PC-9 (cell line): ENCODE measurements around the gene CTBP2. TPM values are rescaled to one million over a fixed set of nuclear protein-coding genes. Genes with fewer than 3 reads are reported as not detected.

Experiments used
- BruUV-seq: library from RNA; stranded (reverse); fragments of 400-500 nt; replicated peaks from 2 replicates; lab custom pipeline; 2021; lab: Mats Ljungman, UMichigan
- CTCF ChIA-PET: fragments of 300-600 bp; sonication (Branson Sonifier 250); formaldehyde crosslinking; loops from one replicate; lab custom pipeline; 2022; ENCODE audit warnings: antibody characterized with exemption; lab: Charles Lee
- POLR2A ChIA-PET: fragments of 300-600 bp; sonication (Branson Sonifier 250); formaldehyde crosslinking; loops from one replicate; lab custom pipeline; 2022; ENCODE audit warnings: antibody characterized with exemption; ENCODE audit not compliant: unreplicated experiment; lab: Charles Lee
- DNase-seq, 2 experiments: peaks; one replicate each; pipeline versions ENCODE4 v3.0.0 to v3.0.0-alpha.2; 2015 to 2022; ENCODE audit warnings: mixed read lengths in 1 of 2
- H2AFZ ChIP-seq: fragments of 200-600 bp; sonication (generic); 2 replicates; pipeline ENCODE4 v1.8.1; 2017; ENCODE audit warnings: antibody characterized with exemption
- H3F3A ChIP-seq: fragments of 200-600 bp; sonication (generic); 2 replicates; pipeline ENCODE4 v1.8.1; 2017; ENCODE audit warnings: antibody characterized with exemption, mild to moderate bottlenecking, low read depth; ENCODE audit not compliant: insufficient read depth
- H3K27ac ChIP-seq: fragments of 200-600 bp; sonication (generic); 2 replicates; pipeline ENCODE4 v1.6.1; 2016; ENCODE audit warnings: mixed run types
- H3K27me3 ChIP-seq: fragments of 200-600 bp; sonication (generic); 2 replicates; pipeline ENCODE4 v1.6.1; 2016; ENCODE audit warnings: low read depth, mixed run types; ENCODE audit not compliant: insufficient read depth
- H3K36me3 ChIP-seq: fragments of 200-600 bp; sonication (generic); 2 replicates; pipeline ENCODE4 v1.6.1; 2016; ENCODE audit warnings: low read depth, mixed run types
- H3K4me1 ChIP-seq: fragments of 200-600 bp; sonication (generic); replicated peaks from 2 replicates; pipeline ENCODE4 v1.6.1; 2016; ENCODE audit warnings: mixed run types; ENCODE audit not compliant: insufficient read depth
- H3K4me2 ChIP-seq: fragments of 200-600 bp; sonication (generic); 2 replicates; pipeline ENCODE4 v1.6.1; 2017; ENCODE audit warnings: mixed run types
- H3K4me3 ChIP-seq: fragments of 200-600 bp; sonication (generic); 2 replicates; pipeline ENCODE4 v1.6.1; 2016; ENCODE audit warnings: mixed run types
- H3K79me2 ChIP-seq: fragments of 200-600 bp; sonication (generic); 2 replicates; pipeline ENCODE4 v1.6.1; 2017; ENCODE audit warnings: low read depth, mixed run types
- H3K9me2 ChIP-seq: fragments of 200-600 bp; sonication (generic); 2 replicates; pipeline ENCODE4 v1.8.1; 2017; ENCODE audit warnings: mild to moderate bottlenecking; ENCODE audit not compliant: insufficient read depth
- H3K9me3 ChIP-seq: fragments of 200-600 bp; sonication (generic); 2 replicates; pipeline ENCODE4 v1.8.1; 2016; ENCODE audit warnings: low read depth; ENCODE audit not compliant: insufficient read depth
- H4K20me1 ChIP-seq: fragments of 200-600 bp; sonication (generic); 2 replicates; pipeline ENCODE4 v1.8.1; 2017; ENCODE audit not compliant: insufficient read depth
- CTCF ChIP-seq: fragments of 200-600 bp; sonication (generic); conservative IDR thresholded peaks from 2 replicates; pipeline ENCODE4 v1.6.1; 2017; ENCODE audit warnings: mixed run types, antibody characterized with exemption, mild to moderate bottlenecking, moderate library complexity
- EZH2 ChIP-seq: fragments of 200-600 bp; sonication (generic); IDR thresholded peaks from 2 replicates; pipeline ENCODE4 v1.8.0; 2017; ENCODE audit warnings: antibody characterized with exemption, low read depth
- intact Hi-C: fragments of 100-400 bp; cut with micrococcal nuclease; formaldehyde crosslinking; loops from one replicate; pipeline ENCODE4 v1.10.0; 2022; ENCODE audit not compliant: unreplicated experiment
- total RNA-seq: library from RNA; stranded (reverse); gene quantifications from 2 replicates; pipeline ENCODE4 v1.2.3, GENCODE V29; 2021

CTBP2 gene
- total RNA-seq, 1 experiment from 2014 or later: 60.5 TPM

DNA sequence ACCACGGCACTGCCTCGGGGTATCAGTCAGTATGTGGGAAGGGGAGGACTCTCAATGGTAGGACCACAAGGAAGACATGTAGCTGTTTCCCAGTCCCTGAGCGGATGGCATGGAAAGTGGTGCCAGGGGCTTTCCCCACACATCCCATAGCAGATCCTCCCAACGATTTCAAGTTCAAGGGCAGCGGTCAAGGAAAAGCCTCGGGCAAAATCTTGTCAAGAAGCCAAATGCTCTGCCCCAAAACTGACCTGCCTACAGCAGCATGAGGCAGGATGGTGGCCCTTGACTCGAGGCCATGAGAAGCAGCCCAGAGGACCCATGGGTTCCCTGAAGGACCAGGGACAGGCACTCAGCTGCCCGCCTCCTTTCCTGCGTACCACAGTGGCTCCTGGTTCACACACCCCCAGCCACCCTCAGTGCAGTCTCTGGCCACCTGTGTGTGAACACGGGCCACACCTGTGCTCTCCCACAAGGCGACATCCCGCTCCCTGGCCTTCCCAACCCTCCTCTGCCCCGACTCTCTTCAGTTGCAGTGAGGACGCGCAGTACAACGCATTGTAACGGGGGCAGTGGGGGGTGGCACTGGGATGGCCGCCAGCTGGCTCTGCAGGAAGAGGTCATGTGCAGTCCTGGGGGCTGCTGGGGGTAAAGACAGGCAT lies 43.6 kb downstream of the CTBP2 start:
- DNase-seq: no peak
- Histone ChIP-seq H3K4me3 (no peak overlapping the region), H3F3A (no peaks in the 10 kb centered on the region), H3K36me3 (no peaks in the 10 kb centered on the region), H3K27me3 (no peaks in the 10 kb centered on the region), H3K9me2 (no peaks in the 10 kb centered on the region), H3K9me3 (no peaks in the 10 kb centered on the region), H2AFZ (no peak overlapping the region), H4K20me1 (peaks cover 48% of the 10 kb centered on the region), H3K4me2 (no peak overlapping the region), H3K79me2 (peaks cover 91% of the 10 kb centered on the region), H3K27ac (no peak overlapping the region), H3K4me1 (peaks cover 5% of the 10 kb centered on the region; the same call in 1 of the 2 replicates)
- CTCF ChIA-PET: no interaction called here
- BruUV-seq: no TSS peak
- POLR2A ChIA-PET: no interaction called here
- TF ChIP-seq EZH2: no peak
- no peak for TF ChIP-seq CTCF
- intact Hi-C loops: no loop called here

DNA sequence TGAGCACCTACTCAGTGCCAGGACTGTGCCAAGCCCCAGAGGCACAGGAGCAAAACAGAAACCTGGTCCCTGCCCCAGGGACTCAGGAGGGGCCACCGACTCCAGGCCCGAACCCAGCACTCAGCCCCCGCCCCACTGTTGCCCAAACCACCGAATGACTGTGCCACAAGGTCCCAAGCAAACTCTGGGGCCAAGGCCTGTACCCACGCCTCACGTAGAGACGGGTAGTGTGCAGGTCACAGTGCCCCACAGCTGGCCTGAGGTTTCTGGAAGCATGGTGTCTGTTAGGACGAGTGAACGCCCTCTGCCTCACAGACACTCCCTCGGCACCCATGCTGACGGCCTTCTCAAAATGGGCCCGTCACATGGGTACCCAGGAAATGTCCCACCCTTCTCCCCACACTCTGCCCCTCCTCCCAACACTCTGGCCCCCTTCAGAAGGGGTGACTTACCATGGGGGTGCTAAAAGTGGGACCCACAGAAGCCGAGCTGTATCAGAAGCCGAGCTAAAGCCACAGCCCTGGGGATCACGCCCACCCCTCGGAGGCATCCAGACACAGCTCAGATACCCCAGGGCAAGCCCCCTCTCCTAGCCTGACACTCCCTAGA lies 44.2 kb downstream of the CTBP2 start:
- peaks cover 47% of the 10 kb centered on the region for H4K20me1 ChIP-seq
- H3K27ac ChIP-seq: no peak overlapping the region
- no peak overlapping the region for H3K4me2 ChIP-seq
- no peaks in the 10 kb centered on the region for H3K9me2 ChIP-seq
- H3K27me3 ChIP-seq: no peaks in the 10 kb centered on the region
- no TSS peak for BruUV-seq
- TF ChIP-seq EZH2 (no peak), CTCF (no peak)
- intact Hi-C loops: no loop called here
- H3K4me3 ChIP-seq: no peak overlapping the region
- no peak overlapping the region for H2AFZ ChIP-seq
- H3K36me3 ChIP-seq: no peaks in the 10 kb centered on the region; the same call in 1 of the 2 replicates
- DNase-seq: no peak
- H3K9me3 ChIP-seq: no peaks in the 10 kb centered on the region
- peaks cover 90% of the 10 kb centered on the region for H3K79me2 ChIP-seq
- no peaks in the 10 kb centered on the region for H3K4me1 ChIP-seq
- ChIA-PET CTCF (no interaction called here), POLR2A (no interaction called here)
- H3F3A ChIP-seq: no peaks in the 10 kb centered on the region

GRCh38 chr10:125115409-125115808 lies 45.0 kb downstream of the CTBP2 start:
- ChIA-PET POLR2A (no interaction called here), CTCF (no interaction called here)
- DNase-seq: no peak
- no peaks in the 10 kb centered on the region for H3K4me1 ChIP-seq
- H3K9me3 ChIP-seq: no peaks in the 10 kb centered on the region
- no peak overlapping the region for H3K27ac ChIP-seq
- TF ChIP-seq EZH2: no peak
- no TSS peak for BruUV-seq
- H3K79me2 ChIP-seq: peaks cover 90% of the 10 kb centered on the region
- no peak overlapping the region for H3K4me2 ChIP-seq
- H3K4me3 ChIP-seq: no peak overlapping the region
- no peaks in the 10 kb centered on the region for H3K27me3 ChIP-seq
- H2AFZ ChIP-seq: no peak overlapping the region
- peaks cover 49% of the 10 kb centered on the region for H4K20me1 ChIP-seq
- no peaks in the 10 kb centered on the region for H3F3A ChIP-seq
- intact Hi-C loops: no loop called here
- H3K36me3 ChIP-seq: no peaks in the 10 kb centered on the region; the same call in 1 of the 2 replicates
- no peaks in the 10 kb centered on the region for H3K9me2 ChIP-seq
